Uterus (tissue), 4 donors: ENCODE measurements around the gene PTGIS. TPM values are rescaled to one million over a fixed set of nuclear protein-coding genes. Genes with fewer than 3 reads are reported as not detected.

Source experiments
- DNase-seq, 2 donors: peaks; one replicate each; pipeline ENCODE4 v3.0.0-alpha.2; 2019 to 2020
- H3K27ac ChIP-seq, 2 donors: fragments of 200-600 bp; sonication (generic); 1 replicate in 1 of 2; 2 replicates in 1 of 2; pipeline ENCODE4 v1.5.1; 2016 to 2018
- H3K27me3 ChIP-seq, 2 donors: fragments of 200-600 bp; sonication (generic); one replicate each; pipeline ENCODE4 v1.5.1; 2018 to 2019; ENCODE audit warnings: control low read depth in 1 of 2
- H3K36me3 ChIP-seq, 2 donors: fragments of 200-600 bp; sonication (generic); one replicate each; pipeline ENCODE4 v1.5.1; 2019; ENCODE audit warnings: control low read depth in 1 of 2
- H3K4me1 ChIP-seq, 2 donors: fragments of 200-600 bp; sonication (generic); one replicate each; pipeline ENCODE4 v1.5.1; 2018 to 2019; ENCODE audit warnings: control low read depth in 1 of 2
- H3K4me3 ChIP-seq, 2 donors: fragments of 200-600 bp; sonication (generic); 1 replicate in 1 of 2; 2 replicates in 1 of 2; pipeline ENCODE4 v1.5.1; 2018 to 2019; ENCODE audit warnings: mild to moderate bottlenecking in 1 of 2
- H3K9me3 ChIP-seq, 2 donors: fragments of 200-600 bp; sonication (generic); one replicate each; pipeline ENCODE4 v1.5.1; 2019; ENCODE audit warnings: control low read depth in 1 of 2
- CTCF ChIP-seq, 4 experiments: fragments of 200-600 bp in 2 of 4; fragments of 450-650 bp in 2 of 4; sonication (generic) in 2 of 4; IDR thresholded peaks; one replicate each; pipeline ENCODE4 v1.5.1; 2016 to 2019; ENCODE audit warnings: antibody characterized with exemption in 4 of 4, mild to moderate bottlenecking in 2 of 4, moderate library complexity in 1 of 4
- POLR2A ChIP-seq, 2 donors: fragments of 450-650 bp; IDR thresholded peaks; one replicate each; pipeline ENCODE4 v1.6.1; 2016; ENCODE audit warnings: antibody characterized with exemption in 2 of 2, mild to moderate bottlenecking in 1 of 2, moderate library complexity in 1 of 2
- intact Hi-C: fragments of 100-400 bp; cut with DNase I; formaldehyde crosslinking; loops from one replicate; pipeline ENCODE4 v1.15.1; 2023; ENCODE audit warnings: low total_unique reads
- total RNA-seq, 4 donors: library from RNA; depleted of rRNA in 3 of 4; stranded (reverse); fragments of >200 nt in 3 of 4; gene quantifications; one replicate each; pipeline versions ENCODE4 v1.1.0 to v1.2.4, GENCODE V29; 2014 to 2023
- donor health status: DM: yes; HTN: yes; CAD: no.

Gene PTGIS
- total RNA-seq, 4 donors from 2014 or later: 64.7 to 460 (median 140) TPM

DNA sequence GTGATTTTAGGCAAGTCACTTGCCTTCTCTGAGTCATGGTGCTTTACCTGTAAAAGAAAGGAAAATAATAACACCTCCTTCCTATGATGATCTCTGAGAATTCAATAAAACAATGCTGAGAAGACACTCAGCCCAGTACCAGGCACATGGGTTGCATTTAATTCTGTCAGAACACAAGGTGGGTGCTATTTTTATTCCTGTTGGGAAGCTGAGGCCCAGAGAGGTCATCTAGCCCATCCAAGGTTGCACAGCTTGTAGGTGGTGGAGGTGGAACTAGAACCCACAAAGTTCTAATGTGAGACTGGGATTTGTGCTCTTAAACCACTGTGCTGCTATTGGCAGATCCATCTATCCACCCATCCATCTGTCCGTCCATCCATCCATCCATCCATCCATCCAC is 39.6 kb upstream of the PTGIS start:
- intact Hi-C loops: loop anchor here (5.0 kb wide), 1 partner anchor 65 kb away; no protein-coding TSS in a partner anchor
- no peak overlapping the region for H3K4me3 ChIP-seq
- peaks cover 0 to 7% of the 10 kb centered on the region in 2 donors for H3K4me1 ChIP-seq
- H3K36me3 ChIP-seq: no peaks in the 10 kb centered on the region
- DNase-seq: no peak
- H3K27ac ChIP-seq: no peak overlapping the region
- no peaks in the 10 kb centered on the region for H3K27me3 ChIP-seq
- TF ChIP-seq POLR2A (IDR thresholded peaks at IDR 0.05): no peak
- no peak for TF ChIP-seq CTCF (IDR thresholded peaks at IDR 0.05)
- H3K9me3 ChIP-seq: no peaks in the 10 kb centered on the region

DNA sequence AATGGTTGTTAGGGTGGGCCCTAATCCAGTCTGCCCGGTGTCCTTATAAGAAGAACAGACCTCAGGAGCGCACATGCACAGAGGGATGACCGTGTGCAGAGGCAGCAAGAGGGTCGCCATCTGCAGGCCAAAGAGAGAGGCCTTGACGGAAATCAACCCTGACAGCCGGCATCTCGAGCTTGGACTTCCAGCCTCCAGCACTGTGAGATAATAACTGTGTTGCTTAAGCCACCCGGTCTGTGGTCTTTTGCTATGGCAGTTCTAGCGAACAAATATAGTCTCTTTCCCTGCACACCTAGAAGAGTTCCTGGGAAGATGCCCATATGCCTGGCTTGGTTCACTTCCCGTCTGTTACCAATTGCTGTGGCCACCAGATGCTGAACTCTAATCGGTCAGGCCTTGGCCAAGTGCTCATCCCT is 35.3 kb upstream of the PTGIS start:
- peak overlapping the region; percentile 47 to 53 for H3K27ac ChIP-seq
- intact Hi-C loops: no loop called here

GRCh38 chr20:49602345-49603208 is 34.6 kb upstream of the PTGIS start:
- intact Hi-C loops: no loop called here
- peak overlapping the region; percentile 47 to 53 for H3K27ac ChIP-seq
- TF ChIP-seq POLR2A (IDR thresholded peaks at IDR 0.05): no peak

More for the DNA sequence above, 35.3 kb upstream of the PTGIS start:
- DNase-seq: peak; percentile 67 to 69
- TF ChIP-seq CTCF (IDR thresholded peaks at IDR 0.05): peak in 2 of 4 experiments; percentile 32 to 43
- no peak for TF ChIP-seq POLR2A (IDR thresholded peaks at IDR 0.05)
- Histone ChIP-seq H3K9me3 (no peaks in the 10 kb centered on the region), H3K4me1 (no peaks in the 10 kb centered on the region), H3K27me3 (no peaks in the 10 kb centered on the region), H3K4me3 (no peak overlapping the region), H3K36me3 (no peaks in the 10 kb centered on the region)

DNA sequence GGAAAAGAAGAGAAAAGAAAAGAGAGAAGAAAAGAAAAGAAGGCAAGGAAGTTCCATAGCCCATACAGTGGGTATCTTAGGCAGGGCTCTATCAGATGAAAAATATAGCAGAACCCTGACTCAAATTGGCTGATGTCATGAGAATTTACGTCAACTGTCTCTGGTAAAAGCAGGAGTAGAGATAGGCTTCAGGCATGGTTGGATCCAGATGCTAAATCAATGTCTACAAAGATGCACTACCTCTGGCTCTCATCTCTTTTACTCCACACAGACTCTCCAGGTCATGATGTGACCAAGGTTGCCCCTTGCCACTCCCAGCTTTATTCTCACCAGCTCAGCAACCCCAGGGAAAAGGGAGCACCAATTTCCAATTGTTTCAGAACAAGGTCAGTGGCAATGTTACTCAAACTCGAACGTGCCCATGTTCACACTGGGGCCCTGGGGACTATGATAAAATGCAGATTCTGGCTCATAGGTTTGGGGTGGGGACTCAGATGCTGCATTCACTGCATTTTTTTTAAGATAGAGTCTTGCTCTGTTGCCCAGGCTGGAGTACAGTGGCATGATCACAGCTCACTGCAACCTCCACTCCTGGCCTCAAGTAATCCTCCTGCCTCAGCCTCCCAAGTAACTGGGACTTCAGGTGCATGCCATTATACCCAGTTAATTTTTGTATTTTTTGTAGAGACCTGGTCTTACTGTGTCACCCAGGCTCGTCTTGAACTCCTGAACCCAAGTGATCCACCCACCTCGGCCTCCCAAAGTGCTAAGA is 33.4 kb upstream of the PTGIS start:
- no peak for DNase-seq
- no peak for TF ChIP-seq CTCF (IDR thresholded peaks at IDR 0.05)
- no peak for TF ChIP-seq POLR2A (IDR thresholded peaks at IDR 0.05)
- H3K4me1 ChIP-seq: no peaks in the 10 kb centered on the region
- H3K9me3 ChIP-seq: no peaks in the 10 kb centered on the region
- no peak overlapping the region for H3K4me3 ChIP-seq
- no peaks in the 10 kb centered on the region for H3K27me3 ChIP-seq
- H3K27ac ChIP-seq: peak overlapping the region; percentile 16 to 46
- H3K36me3 ChIP-seq: no peaks in the 10 kb centered on the region
- intact Hi-C loops: no loop called here

More at GRCh38 chr20:49602345-49603208, 34.6 kb upstream of the PTGIS start:
- peak; percentile 60 to 72 for DNase-seq
- Histone ChIP-seq H3K27me3 (no peaks in the 10 kb centered on the region), H3K36me3 (no peaks in the 10 kb centered on the region), H3K9me3 (no peaks in the 10 kb centered on the region), H3K4me3 (no peak overlapping the region), H3K4me1 (no peaks in the 10 kb centered on the region)

DNA sequence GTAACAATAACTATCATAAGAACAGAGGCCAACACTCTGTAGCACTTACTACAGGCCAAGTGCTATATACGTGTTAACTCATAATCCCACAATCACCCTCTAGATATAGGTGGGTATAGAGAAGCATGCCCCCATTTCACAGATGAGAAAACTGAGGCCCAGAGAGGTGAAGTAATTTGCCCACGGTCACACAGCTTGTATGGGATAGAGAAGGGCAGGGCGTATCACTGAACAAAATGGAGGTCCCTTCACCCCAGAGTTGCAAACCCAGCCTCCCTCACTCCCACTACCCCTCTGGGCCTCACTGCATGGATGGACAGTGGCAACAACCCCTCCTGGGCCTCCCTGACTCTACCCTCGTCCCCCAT is 31.8 kb upstream of the PTGIS start:
- Histone ChIP-seq H3K27me3 (no peaks in the 10 kb centered on the region), H3K4me1 (no peaks in the 10 kb centered on the region), H3K27ac (peak overlapping the region in 1 of 2 donors; percentile 46), H3K36me3 (no peaks in the 10 kb centered on the region), H3K4me3 (no peak overlapping the region), H3K9me3 (no peaks in the 10 kb centered on the region)
- DNase-seq: no peak
- no peak for TF ChIP-seq POLR2A (IDR thresholded peaks at IDR 0.05)
- no peak for TF ChIP-seq CTCF (IDR thresholded peaks at IDR 0.05)
- intact Hi-C loops: no loop called here
